T-helper 2 cell (primary cell): Measurements from ENCODE around the gene TIA1.
"Not testable (repeated sequence)": the region's sequence is repeated elsewhere in the genome, so short reads cannot be mapped to it uniquely, and the experiment has no call there.

Source experiments
- DNase-seq, 5 experiments: peaks; one replicate each; pipeline versions ENCODE4 v3.0.0 to v3.0.0-alpha.2; 2012 to 2022

The TIA1 gene

DNA sequence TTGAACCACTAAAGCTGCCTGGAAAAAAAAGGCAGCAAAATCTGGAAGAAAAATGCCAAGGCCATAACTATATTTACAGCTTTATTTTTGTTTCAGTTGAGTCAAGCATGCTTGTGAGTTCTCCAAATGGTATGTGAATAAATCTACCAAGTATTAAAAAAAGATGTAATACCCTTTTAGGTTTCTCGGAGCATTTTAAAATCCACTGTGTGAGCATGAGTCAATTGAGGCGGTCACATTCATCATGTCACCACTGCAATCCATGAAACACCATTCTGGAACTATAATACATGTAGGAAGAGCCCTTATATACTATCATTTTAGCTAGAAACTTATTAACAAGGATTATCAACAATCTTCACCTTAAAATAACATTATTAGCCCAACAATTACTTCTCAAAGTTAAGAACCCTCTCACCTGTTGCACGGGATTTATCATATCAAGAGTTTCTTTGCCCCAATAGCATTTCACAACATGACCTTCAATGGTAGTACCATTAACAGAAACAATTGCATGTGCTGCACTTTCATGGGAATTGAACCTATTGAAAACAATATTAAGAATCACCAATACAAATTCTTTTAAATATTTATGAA, 33.4 kb downstream of the TIA1 start:
- no peak for DNase-seq

DNA sequence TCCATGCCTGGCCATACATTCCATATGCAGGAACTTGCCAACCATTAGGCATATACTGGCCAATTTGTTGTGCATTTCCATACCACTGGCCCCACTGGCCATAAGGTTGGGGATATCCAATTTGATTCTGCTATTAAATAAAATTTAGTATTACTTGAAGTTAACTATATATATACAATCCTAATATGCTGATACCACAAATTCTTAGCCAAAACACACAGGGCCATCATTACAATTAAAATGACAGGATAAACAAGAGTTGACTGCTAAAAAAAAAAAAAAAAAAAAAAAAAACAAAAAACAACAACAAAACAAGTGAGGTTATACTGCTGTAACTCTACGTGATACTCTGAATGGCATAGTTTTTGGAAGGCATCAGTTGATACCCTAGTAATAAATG, 34.1 kb downstream of the TIA1 start:
- DNase-seq: no peak

DNA sequence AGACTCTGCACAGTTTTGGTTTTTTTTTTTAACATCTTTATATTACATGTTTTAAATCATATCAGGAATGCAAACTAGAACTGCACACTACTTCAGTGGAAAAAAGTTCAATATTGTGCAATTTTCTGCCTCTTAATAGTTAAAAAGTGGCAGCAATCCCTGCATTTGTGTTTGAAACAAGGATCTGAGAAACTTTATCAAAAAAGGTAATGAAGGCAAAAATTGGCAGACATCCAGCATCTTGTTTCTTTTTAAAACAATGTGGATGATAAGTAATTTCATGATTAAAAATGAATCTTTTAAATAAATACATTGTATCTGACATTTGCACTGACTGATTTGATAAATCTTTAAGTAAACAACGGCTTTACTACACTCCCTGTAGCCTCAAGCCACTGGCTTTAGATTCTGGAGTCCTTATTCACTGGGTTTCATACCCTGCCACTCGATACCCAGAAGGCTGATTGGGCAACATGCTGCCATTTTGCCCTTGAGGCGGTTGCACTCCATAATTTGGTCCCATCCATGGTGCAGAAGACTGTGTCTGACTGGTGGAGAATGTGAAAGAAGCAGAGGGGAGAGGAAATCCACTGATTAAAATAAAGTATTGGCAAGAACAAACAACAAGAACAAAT, 36.0 kb downstream of the TIA1 start:
- no peak for DNase-seq

DNA sequence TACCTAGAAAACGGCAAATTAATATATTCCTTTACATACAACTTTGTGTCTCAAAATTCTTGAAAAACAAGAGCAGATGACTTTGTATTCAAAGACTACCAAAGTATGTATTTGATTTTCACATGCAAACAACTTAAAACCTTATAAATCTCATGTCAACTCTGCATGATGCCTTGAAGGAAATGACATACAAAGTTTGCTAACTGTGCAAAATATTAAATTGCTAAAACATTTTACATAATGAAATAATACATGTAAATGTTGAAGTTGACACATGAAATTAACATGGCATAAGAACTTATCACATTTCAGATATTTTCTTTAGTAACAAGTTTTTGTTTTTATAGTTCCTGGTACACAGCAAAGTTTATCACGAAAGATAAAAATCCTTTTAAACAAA, 36.8 kb downstream of the TIA1 start:
- no peak for DNase-seq

DNA sequence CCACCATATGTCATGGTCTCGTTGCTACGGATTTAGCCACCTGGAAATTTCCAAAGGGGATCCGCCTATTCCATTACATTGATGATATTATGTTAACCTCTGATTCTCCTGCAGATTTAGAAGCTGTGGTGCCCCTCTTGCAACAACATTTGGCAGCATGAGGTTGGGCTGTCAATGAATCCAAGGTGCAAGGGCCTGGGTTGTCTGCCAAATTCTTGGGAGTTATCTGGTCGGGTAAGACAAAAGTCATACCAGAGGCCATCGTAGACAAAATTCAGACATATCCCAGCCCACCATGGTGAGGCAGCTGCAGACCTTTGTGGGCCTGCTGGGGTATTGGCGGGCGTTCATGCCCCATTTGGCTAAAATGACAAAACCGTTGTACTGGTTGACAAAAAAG, 44.0 kb downstream of the TIA1 start:
- no peak for DNase-seq

DNA sequence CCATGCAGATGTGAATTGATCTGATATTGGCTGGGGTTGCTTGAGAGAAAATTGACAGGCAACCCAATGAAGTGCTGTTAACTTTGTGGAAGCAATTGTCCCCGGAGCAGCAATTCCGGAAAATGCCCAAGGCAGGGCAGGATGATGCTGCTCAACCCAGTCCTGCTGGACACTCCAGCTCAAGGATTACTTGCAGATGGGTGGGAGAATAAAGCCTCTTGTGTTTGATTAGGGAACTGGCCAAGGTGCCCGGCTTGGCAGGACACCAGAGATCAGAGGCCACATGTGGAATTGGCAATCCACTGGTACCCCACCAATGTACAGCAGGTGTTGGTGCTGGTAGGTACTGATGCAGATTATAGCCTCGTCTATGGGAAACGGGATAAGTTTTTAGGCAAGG, 45.3 kb downstream of the TIA1 start:
- no peak for DNase-seq

DNA sequence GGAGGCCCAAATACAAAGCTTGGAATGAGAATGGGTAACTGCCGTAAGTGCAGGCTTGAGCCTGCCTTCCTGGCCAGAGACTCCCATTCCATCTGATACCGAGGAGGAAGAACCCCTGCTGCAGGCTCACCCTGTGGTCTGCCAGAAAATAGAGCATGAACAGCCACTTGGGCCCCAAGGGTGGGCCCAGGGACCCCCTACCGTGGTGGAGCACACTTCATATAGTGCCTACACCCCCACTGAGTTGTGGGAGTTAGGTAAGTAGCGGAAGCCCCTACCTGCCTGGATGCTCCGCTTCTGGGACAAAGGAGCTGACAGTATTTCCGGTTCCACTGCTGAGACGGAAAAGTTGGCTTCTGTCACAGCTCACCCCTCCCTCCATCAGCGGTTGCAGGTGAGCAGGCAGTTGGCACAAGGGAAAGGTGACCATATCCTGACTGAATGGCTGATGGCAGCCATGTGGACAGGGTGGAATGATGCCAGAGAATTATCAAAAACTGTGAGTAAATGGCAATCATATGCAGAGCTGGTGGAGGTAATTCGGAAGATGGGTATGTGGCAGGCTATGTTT, 46.1 kb downstream of the TIA1 start:
- no peak for DNase-seq

DNA sequence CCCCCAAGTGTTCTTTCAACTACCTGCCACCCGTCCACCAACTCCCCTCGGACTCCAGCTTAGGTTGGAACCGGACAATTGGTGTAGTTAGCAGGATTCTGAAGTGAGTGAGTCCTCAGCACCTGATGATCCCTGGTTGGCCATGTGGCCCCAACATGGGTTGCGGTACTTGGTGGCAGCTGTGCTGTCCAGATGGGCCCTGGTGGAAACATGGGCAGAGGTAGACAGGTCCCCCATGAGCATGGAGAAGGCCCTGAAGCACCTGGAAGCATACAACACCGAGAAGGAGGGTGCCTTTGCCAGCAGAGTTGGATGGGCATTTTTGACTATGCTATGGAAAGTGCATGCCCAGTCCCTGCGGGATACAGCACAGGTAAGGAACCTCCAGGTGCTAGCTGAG, 46.6 kb downstream of the TIA1 start:
- DNase-seq: no peak

DNA sequence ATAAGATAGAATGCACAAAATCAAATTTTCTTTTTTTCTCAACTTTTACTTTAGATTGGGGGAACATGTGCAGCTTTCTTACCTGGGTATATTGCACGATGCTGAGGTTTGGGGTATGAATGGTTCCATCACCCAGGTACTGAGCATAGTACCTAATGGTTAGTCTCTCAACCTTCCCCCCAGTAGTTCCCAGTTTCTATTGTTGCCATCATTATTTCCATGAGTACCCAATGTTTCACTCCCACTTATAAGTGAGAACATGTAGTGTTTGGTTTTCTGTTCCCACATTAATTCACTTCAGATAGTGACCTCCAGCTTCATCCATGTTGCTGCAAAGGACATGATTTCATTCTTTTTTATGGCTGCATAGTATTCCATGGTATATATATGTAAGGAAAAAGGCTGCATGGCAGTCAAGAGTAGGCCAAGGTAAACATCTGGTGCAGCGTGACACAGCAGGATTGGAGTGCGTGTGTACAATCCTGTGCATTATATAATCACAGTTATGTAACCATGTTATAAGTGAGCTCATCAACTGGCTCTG, 47.1 kb downstream of the TIA1 start:
- DNase-seq: no peak

DNA sequence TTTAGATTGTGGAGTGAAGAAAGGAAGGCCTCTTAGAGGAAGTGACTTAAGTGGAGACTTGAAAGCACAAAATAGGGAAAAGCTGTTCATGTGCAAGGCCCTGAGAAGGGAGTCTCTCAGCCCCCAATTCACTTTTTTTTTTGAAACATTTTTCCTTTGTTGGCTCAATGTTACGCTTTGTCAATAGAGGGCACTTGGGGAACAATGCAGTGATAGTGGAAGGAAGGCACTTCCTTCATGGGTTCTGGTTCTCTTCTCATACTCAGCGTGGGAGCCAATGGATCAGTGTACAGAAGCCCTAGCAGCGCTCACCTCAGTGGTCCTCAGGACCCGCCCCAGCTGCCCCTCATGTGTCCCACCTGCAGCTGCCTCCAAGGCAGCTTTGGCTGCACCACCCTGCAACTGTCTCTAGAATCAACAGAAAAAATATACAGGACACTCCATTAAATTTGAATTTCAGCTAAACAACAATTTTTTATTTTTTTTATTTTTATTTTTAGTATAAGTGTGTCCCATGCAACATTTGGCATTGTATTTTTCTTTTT, 49.0 kb downstream of the TIA1 start:
- DNase-seq: no peak

DNA sequence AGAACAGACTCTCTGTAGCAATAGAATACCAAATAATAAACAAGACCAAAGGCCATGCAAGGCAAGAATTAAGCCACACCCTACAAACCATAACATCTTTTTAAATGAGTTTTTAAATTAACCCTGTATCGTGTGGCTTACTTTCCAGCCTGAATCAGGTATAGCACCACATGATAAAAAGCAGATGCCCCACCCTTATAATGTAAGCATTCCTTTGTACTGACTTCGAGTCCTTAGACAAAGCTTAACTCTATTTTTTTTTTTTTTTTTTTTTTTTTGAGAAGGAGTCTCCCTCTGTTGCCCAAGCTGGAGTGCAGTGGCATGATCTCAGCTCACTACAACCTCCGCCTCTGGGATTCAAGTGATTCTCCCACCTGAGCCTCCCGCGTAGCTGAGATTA, 55.9 kb downstream of the TIA1 start:
- no peak for DNase-seq

DNA sequence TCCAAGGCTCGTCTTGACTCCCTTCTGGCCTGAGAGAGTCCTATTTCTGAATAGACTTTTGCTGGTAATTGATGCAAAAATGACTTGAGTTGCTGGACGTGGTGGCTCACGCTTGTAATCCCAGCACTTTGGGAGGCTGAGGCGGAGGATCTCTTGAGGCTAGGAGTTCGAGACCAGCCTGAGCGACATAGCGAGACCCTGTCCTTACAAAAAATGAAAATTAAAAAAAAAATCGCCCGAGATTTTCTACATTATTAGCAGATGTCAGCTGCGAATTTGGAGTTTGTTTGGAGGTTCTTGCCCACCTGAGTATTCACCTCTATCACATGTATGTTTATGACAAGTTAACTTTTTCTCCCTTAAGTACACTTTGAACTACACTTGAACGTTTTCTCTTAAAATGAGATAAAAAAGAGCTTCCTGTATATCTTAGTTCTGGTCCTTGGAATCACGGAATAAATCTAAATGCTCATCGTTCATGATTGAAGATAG, 57.1 kb downstream of the TIA1 start:
- no peak for DNase-seq

DNA sequence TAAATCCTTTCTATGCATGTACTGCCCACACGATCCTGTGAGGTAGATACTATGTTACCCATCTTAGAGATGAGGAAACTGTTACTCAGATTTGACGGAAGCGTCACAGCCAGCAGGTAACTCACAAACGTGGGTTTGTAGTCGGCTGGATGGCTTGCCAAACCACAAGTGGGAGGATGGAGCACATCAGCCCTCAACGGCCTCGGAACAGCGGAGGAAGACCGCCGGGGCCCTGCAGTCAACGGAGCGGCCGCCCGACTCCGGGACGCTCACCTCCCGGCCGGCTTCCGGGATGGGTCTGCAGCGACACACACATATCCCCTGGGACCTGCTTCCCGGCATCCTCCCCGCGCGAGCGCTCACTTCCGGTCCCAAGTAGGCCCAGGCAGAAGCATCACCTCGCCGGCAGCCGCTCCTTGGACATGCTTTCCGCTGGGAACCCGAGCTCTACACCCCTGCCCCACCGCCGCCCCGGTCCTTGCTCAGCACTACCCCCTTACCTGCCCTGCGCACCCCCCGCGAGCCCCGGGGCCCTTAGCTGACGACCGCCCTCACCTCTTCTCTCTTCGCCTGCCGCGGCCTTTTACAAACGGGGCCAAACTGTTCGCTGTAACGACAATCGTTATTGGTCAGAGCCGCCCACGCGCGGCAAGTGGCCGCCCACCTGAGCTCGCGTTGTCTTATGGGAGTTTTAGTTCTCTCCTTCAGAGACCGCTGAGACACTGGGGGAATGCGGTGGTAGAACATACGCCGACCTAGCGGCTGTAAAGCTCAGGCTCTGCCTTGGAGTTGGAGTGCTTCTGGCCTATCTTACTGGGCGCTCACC, 57.8 kb downstream of the TIA1 start, which contains the start of gene C2orf42:
TSS of gene C2orf42 (minus strand) at position 602 of the 826 bp plus-strand sequence. CDS start 9,034 bp downstream, outside the sequence.
- DNase-seq: peak; percentile 80 to 98 (median 95)

DNA sequence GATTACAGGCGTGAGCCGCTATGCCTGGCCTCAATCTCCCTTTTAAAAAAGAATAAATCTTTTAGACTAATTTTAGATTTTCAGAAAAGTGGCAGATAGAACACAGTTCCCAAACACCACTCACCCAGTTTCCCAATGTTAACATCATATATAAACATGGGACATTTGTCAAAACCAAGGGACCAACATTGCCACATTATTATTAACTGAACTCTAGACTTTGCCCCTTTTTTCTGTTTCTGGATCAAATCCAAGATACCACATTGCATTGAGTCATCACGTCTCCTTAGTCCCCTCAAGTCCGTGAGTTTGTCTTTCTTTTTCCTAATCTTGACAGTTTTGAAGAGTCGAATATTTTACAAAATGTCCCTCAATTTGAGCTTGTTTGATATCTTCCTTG, 60.0 kb downstream of the TIA1 start:
- DNase-seq: no peak

DNA sequence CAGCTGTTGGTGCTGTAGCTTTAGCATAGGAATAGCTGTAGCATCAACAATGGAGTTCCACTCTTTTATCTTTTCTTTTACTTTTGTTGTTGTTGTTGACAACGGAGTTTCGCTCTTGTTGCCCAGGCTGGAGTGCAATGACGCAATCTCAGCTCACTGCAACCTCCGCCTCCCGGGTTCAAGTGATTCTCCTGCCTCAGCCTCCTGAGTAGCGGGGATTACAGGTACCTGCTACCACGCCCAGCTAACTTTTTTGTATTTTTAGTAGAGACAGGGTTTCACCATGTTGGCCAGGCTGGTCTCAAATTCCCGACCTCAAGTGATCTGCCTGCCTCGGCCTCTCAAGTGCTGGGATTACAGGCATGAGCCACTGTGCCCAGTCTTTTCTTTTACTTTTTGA, 61.3 kb downstream of the TIA1 start:
- DNase-seq: not testable (repeated sequence)

DNA sequence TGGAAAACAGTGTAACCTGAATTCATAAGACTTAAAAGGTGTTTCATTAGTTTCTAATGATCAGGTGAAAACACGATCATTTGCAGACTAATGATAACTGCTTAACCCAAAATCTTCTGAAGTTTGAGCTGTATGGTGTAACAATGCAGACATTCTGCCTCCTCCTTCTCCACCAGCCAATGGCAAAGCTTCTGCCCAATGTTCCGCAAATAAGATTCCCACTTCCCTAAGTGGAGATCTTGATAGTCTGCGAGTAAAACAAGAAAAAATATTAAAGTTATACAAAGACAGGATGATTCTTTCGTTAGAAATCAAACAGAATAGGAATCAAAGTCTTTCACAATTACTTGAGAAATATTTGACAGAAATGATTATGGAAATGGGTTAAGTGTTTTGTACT, 65.7 kb downstream of the TIA1 start:
- no peak for DNase-seq

DNA sequence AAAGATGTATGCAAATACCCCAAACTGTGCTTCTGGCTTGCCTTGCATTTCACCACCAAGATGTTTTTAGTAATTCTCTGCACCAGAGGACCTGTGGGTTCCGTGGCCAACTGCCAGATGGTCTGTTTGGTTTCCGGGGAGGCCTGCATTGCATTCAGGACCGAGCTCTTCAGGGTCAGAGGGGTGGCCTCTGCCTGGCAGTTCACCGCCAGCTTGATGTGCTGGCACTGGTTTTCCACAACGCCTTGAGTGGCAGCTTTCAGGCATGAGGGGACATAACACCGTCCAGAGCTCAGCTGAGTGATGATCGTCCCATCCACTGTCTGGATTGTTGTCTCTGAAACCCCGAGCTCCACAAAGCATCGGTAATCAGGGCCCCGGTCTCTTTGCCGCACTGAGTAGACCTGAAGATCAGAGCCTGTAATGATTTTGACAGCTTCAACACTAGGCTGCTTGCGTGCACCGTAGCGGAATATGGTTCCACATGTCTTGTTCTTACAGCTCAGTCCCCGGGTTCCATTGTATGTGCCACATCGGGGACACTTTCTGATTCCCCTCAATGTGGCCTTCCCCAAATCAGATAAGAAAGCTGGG, 67.0 kb downstream of the TIA1 start:
- DNase-seq: peak in 1 of 5 experiments; percentile 9

DNA sequence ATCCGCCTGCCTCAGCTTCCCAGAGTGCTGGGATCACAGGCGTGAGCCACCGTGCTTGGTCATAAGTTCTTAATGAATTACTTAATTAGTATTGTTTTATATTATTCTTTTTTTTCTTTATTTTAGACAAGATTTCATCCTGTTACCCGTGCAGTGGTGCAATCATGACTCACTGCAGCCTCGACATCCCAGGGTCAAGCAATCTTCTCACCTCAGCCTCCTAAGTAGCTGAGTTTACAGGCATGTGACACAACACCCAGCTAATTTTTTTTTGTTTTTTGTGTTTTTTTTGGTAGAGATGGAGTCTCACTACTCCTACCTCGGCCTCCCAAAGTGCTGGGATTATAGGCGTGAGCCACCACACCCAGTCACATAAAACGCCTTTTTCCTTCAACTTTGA, 74.9 kb downstream of the TIA1 start:
- DNase-seq: no peak

DNA sequence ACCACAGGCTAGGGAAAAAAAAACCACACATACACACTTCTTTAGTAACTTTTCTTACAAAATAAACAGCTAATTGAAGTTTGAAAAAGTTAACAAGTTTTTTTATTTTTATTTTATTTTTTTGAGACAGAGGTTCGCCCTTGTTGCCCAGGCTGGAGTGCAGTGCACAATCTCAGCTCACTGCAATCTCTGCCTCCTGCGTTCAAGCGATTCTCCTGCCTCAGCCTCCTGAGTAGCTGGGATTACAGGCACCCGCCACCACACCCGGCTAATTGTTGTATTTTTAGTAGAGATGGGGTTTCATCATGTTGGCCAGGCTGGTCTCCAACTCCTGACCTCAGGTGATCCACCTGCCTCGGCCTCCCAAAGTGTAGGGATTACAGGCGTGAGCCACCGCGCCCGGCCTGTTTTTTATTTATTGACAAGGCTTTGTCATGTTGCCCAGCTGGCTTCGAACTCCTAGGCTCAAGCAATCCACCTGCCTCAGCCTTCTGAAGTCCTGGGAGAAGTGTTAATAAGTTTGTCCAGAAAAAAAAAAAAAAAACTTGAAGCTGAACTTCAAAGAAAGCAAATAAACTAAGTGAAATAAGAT, 78.7 kb downstream of the TIA1 start:
- not testable (repeated sequence) for DNase-seq

DNA sequence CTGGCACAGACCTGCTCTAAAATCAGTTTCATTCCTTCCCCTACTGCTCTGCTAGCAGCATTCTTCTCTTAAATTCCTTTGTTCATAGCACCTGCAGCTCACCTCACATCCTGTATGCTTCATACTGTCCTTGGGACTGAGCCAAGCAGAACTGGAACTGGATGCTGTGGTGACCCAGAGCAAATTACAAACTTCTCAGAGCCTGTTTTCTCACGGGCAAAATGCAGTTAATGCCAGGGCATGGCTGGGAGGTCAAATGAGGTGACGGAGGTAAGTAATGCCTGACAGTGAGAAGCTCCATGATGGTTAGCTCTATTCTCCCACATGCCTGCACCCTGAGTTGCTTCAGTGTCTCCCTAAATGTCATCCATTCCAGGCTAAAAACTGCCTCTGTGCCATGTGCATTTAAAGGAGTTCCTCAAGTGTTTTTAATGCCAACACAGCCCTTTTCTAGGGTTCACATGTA, 87.3 kb downstream of the TIA1 start:
- no peak for DNase-seq

DNA sequence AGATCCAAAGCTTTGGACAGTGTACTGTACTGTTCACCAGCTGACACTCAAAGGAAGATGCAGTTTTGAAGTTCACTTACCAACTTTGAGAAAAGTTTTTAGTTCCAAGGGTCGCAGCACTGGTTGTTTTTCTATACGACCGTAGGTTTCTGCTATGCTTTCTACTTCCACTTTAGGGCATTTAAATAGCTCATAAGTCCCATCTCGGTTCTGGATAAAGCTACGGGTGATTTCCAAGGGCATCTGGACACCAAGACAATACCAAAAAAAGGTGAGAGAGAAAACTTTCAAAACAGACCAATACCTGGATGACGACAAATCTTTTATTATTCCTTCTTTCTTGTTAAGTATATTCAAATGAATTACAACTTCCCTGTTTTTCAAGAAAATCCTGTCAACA, 87.9 kb downstream of the TIA1 start:
- DNase-seq: no peak
